ENCODE results near the gene ATP1B3. TPM values are rescaled to one million over a fixed set of nuclear protein-coding genes. Genes with fewer than 3 reads are reported as not detected.
"Not testable (repeated sequence)": the region's sequence is repeated elsewhere in the genome, so short reads cannot be mapped to it uniquely, and the experiment has no call there.

Gene ATP1B3
- total RNA-seq, 4 donors from 2014 or later, result 117 to 190 (median 154) TPM

- Histone ChIP-seq H3K27ac (no peak overlapping the region), H3K4me3 (no peak overlapping the region), H3K27me3 (no peaks in the 10 kb centered on the region), H3K4me1 (peaks cover 12% of the 10 kb centered on the region), H3K36me3 (no peaks in the 10 kb centered on the region), H3K9me3 (no peaks in the 10 kb centered on the region)
- TF ChIP-seq EP300 (IDR thresholded peaks at IDR 0.05) (no peak), POLR2AphosphoS5 (IDR thresholded peaks at IDR 0.05) (no peak), CTCF (IDR thresholded peaks at IDR 0.05) (no peak), POLR2A (IDR thresholded peaks at IDR 0.05) (no peak)
- DNase-seq (ENCODE audit: low spot score in 2 of 2), result no peak
- 81% methylated on average over 5 of the region's 5 CpGs for WGBS
Observed at GRCh38 chr3:141845407-141846049, 30.9 kb upstream of the ATP1B3 start.

GRCh38 chr3:141846050-141846433, 30.4 kb upstream of the ATP1B3 start:
- DNase-seq (ENCODE audit: low spot score in 2 of 2), result no peak
- Histone ChIP-seq H3K9me3 (no peaks in the 10 kb centered on the region), H3K27me3 (no peaks in the 10 kb centered on the region), H3K27ac (no peak overlapping the region), H3K36me3 (no peaks in the 10 kb centered on the region), H3K4me3 (no peak overlapping the region), H3K4me1 (peaks cover 7% of the 10 kb centered on the region)
- 57% methylated on average over 3 of the region's 3 CpGs for WGBS
- TF ChIP-seq EP300 (IDR thresholded peaks at IDR 0.05) (no peak), POLR2AphosphoS5 (IDR thresholded peaks at IDR 0.05) (no peak), CTCF (IDR thresholded peaks at IDR 0.05) (no peak), POLR2A (IDR thresholded peaks at IDR 0.05) (no peak)

GRCh38 chr3:141848159-141848748, 28.2 kb upstream of the ATP1B3 start:
- WGBS, result 89% methylated on average over 5 of the region's 5 CpGs
- DNase-seq (ENCODE audit: low spot score in 2 of 2); H3K27ac ChIP-seq; H3K27me3 ChIP-seq; H3K36me3 ChIP-seq; H3K4me1 ChIP-seq; H3K9me3 ChIP-seq; H3K4me3 ChIP-seq: not testable (repeated sequence)

GRCh38 chr3:141849056-141849815, 27.2 kb upstream of the ATP1B3 start:
- no peak overlapping the region for H3K4me3 ChIP-seq
- DNase-seq (ENCODE audit: low spot score in 2 of 2), result peak in 1 of 2 donors; percentile 75
- 68% methylated on average over 11 of the region's 11 CpGs for WGBS
- no peaks in the 10 kb centered on the region for H3K36me3 ChIP-seq
- H3K9me3 ChIP-seq, result no peaks in the 10 kb centered on the region
- peaks cover 15% of the 10 kb centered on the region for H3K4me1 ChIP-seq
- TF ChIP-seq EP300 (IDR thresholded peaks at IDR 0.05), result no peak
- TF ChIP-seq POLR2AphosphoS5 (IDR thresholded peaks at IDR 0.05), result no peak
- TF ChIP-seq POLR2A (IDR thresholded peaks at IDR 0.05), result no peak
- no peak for TF ChIP-seq CTCF (IDR thresholded peaks at IDR 0.05)
- no peaks in the 10 kb centered on the region for H3K27me3 ChIP-seq
- H3K27ac ChIP-seq, result no peak overlapping the region

- Histone ChIP-seq H3K36me3 (no peaks in the 10 kb centered on the region), H3K4me3 (no peak overlapping the region), H3K9me3 (no peaks in the 10 kb centered on the region), H3K27ac (no peak overlapping the region), H3K27me3 (no peaks in the 10 kb centered on the region), H3K4me1 (peaks cover 15% of the 10 kb centered on the region)
- WGBS, result 79% methylated on average over 5 of the region's 5 CpGs
- peak in 1 of 2 donors; percentile 64 for DNase-seq (ENCODE audit: low spot score in 2 of 2)
- TF ChIP-seq POLR2A (IDR thresholded peaks at IDR 0.05), result no peak
- TF ChIP-seq CTCF (IDR thresholded peaks at IDR 0.05), result no peak
- no peak for TF ChIP-seq EP300 (IDR thresholded peaks at IDR 0.05)
- no peak for TF ChIP-seq POLR2AphosphoS5 (IDR thresholded peaks at IDR 0.05)
Observed at GRCh38 chr3:141851411-141851810, 25.0 kb upstream of the ATP1B3 start.
